HG03045 (cell line): ENCODE measurements around the gene MRPS17.
"Not testable (repeated sequence)": the region's sequence is repeated elsewhere in the genome, so short reads cannot be mapped to it uniquely, and the experiment has no call there.

ENCODE experiments used
- ATAC-seq: cut with Tn5 transposase; IDR thresholded peaks from one replicate; pipeline ENCODE4 v1.9.1; 2021; ENCODE audit warnings: mild to moderate bottlenecking, moderate library complexity; ENCODE audit not compliant: unreplicated experiment

MRPS17 gene

DNA sequence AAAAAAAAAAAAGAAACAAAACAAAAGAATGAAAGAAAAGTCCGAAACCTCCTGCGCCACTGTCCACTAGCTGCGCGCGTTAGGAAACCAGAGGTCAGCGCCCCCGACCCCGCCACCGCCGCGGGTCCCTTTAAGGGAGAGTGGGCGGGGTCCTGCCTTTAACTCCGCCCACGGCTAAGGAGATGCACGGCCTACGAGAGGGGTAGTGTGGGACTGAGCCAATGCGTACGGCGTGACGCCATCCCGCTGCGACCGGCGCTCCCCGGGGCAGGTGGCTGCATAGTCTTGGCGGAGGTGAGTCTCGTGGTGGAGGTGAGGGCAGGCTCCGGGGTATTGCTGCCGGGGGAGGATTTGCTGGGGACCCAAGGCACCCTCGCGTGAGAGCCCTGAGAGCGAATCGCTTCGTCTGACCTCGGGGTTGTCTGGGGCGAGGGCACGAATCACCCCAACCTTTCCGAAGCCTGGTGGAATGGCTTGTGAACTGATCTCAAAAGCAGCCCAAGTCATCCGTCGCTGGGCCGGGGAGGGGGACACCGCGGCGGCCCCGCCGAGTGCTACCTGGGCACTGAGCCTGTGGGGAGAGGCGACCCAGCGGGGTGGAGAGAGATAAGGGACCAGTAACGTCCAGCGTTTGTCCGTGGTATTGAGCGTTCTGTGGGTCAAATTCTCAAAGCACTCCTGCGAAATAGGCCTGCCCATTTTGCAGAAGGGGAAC, at the start of gene MRPS17:
Gene MRPS17, plus strand, starts transcription at position 241 of the 715 bp plus-strand sequence. CDS start 1,319 bp downstream, outside the sequence.
- ATAC-seq: peak; percentile 100

DNA sequence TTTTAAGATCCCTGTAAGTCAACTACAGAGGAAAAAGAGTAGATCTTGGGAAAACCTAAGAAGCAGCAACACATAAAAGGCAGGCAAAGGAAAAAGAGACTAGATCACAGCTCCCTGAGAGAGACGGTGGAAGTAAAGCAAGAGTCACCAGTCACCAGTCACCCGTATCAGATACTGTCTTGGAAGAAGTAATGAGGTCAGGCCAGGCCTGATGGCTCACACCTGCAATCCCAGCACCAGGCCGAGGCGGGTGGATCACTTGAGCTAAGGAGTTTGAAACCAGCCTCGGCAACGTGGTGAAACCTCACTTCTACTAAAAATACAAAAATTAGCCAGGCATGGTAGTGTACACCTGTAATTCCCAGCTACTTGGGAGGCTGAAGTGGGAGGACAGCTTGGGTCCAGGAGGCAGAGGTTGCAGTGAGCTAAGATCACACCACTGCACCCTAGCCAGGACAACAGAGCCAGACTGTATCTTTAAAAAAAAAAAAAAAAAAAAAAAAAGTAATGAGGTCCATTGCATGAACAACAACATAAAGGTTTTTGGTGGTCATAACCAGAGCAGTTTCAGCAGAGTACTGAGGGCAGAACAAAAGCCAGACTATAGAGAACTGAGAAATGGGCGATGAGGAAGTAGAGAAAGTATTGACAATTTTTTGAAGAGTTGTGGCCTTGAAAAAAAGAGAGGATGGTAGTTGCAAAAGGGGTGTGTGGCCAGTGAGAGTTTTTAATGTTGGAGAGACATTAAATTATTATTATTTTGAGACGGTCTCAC, 47.5 kb upstream of the MRPS17 start:
- peak; percentile 88 for ATAC-seq

DNA sequence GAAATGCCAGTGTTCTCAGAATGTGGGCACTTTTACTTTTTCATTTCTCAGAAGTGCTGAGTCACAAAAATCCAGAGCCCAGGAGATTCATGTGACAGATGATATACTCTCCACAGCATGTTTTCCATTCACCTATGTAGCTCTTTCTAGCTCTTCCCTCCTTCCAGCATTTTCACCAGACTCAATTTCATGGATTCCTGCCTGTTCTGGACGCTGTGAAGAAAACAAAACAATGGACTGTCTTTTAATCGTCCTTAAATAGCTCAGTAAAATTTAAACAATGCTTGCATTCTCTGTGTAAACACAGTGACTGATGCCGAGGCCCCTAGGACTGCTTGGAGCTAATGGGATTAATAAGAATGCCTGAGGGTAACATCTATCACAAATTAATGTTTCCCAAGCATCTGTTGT, 38.9 kb upstream of the MRPS17 start:
- ATAC-seq: no peak

DNA sequence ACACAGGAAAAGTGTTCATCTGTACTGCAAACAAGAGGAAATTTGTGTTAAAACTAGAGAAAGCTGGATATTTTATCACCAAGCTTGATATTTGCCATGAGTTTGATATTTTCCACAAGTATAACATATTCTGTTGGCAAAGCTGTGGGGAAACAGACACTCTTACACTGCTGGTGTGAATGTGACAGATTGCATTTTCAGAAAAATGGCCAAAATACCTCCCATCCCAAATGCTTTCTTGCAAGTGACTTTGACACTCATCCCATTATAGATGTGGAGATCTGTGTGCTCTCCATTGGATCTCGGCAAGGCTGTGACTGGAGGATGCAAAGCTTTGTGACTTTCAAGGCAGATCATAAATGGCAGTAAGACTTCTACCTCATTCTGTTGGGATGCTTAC, 33.9 kb upstream of the MRPS17 start:
- ATAC-seq: no peak

DNA sequence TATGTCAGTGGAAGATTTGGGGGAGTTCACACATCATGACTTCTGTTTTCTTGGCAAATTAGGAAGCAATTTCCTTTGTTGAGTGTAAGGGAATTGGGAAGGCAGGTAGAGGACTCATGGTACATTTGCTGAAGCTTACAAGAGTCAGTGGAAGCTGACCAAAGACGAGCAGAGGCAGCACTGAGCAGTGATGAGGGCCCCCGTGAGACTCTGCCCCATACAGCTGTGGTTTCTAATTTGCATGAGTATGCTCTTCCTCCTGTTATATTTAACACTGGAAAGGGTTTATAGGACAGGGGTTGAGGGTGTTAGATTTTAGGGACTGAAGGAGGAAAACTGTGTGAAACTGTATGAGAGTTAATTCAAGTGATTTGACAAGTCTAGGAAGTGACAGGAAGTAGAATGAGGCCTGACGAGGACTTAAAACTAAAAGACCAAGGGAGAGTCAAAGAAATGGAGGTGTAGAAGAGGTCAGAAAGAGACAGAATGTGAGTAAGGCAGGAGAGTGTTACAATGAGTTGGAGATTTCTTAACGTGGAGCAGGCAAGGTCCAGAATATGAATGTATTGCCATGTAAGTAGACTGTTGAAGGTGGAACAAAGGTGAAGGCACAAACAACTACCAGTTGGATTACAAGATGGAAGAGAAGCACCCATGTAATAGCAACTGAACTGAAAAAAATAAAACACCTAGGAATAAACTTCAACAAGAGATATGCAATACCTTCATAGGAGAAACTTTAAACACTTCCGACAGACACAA, 23.5 kb upstream of the MRPS17 start:
- ATAC-seq: no peak

DNA sequence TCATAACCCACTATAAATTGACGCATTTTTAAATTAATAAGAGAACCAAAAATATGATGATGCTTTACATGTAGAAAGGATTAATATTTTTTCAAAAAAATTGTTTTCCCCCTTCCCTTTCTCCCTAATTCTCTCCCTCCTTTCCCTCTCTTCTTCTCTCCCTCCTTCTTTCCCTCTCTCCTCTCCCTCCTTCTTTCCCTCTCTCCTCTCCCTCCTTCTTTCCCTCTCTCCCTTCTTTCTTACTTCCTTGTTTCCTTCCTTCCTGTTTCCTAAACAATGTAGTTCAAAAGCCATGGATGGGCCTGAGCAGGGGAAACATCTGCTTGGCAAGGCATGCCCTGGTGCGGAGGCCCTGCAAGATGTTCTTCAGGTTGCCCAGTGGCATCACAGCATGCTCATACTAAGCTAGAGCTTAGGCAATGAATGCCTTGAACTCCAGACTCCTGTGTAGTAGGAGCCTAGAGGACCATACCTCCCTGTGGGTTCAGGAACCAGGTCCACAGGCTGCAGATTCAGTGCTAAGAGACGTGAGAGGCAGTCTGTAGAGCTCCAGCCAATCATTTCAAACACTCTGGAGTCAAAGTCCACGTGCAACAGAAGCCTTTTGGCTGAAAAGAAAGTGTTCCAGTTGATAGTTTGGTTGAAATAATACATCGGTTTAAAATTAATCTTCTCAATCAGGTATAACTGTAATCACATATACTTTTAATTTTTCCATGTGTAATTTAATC, 20.1 kb upstream of the MRPS17 start:
- no peak for ATAC-seq

GRCh38 chr7:55939514-55940123, 12.1 kb upstream of the MRPS17 start:
- no peak for ATAC-seq

DNA sequence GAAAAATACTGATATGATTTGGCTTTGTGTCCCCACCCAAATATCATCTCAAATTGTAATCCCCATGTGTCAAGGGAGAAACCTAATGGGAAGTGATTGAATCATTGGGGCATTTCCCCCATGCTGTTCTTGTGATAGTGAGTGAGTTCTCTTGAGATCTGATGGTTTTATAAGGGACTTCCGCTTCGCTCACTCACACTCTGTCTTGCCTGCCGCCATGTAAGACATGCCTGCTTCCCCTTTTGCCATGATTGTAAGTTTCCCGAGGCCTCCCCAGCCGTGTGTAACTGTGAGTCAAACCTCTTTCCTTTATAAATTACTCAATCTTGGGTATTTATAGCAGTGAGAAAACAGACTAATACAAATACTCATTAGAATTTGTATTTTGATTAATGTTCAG, 5.1 kb upstream of the MRPS17 start:
- no peak for ATAC-seq

GRCh38 chr7:55952352-55952671, 635 bp downstream of the MRPS17 start:
- ATAC-seq: not testable (repeated sequence)

GRCh38 chr7:55953707-55954475, 2.2 kb downstream of the MRPS17 start:
- ATAC-seq: no peak

- no peak for ATAC-seq
Measured at GRCh38 chr7:55957190-55957589, 5.5 kb downstream of the MRPS17 start.

GRCh38 chr7:55962014-55962413, 10.3 kb downstream of the MRPS17 start:
- ATAC-seq: no peak

DNA sequence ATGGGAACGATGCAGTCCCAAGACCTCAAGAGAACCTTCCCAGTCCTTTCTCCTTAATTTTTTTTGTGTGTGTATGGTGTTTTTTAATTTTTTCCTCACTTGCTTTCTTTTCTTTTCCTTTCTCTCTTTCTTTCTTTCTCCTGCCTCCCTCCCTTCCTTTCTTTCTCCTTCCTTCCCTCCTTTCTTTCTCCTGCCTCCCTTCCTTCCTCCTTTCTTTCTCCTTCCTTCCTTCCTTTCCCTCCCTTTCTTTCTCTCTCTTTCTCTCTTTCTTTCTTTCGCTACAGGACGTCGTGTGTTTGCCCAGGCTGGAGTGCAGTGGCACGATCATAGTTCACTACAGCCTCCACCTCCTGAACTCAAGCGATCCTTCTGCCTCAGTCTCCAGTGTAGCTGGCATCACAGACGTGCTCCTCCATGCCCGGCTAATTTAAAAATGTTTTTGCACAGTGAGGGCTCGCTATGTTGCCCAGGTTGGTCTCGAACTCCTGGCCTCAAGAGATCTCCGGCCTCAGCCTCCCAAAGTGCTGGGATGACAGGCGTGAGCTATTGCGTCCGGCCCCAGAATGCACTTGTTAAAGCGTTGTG, 12.0 kb downstream of the MRPS17 start:
- no peak for ATAC-seq

DNA sequence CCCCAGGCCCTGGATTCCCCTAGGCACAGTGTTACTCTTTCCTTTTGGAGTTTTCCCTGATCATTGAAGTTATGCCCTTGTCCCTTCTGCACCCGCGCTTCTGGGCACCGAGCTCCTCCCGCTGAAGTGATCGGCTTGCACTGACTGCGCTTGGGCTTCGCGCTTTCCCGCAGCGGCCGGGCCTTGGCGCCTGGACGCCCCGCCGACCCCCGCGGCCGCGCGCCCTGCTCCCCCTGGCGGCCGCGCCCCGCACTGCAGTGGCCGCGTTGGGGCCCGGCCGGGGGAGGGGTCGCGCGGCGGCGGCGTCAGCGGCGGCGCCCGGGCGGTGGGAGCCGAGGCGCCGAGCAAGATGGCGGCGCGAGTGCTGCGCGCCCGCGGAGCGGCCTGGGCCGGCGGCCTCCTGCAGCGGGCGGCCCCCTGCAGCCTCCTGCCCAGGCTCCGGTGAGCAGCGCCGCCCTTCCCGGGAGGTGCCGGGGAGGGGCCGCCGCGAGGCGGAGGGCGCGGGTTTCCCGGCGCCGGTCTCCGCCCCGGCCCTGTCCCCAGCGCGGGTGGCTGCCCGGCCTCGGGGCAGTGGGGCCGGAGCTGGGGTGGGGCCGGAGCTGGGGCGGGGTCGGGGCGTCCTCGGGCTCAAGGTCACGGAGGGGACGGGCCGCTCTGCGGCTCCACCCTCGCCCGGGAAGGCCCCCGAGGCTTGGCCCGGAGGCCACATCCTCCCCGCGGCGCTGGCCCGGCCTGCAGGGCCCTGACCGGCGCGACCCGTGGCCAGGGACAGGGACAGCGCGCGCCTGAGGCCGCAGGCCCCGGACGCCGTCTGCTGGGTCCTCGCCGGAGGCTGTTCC, 12.8 kb downstream of the MRPS17 start, which contains the start of gene NIPSNAP2:
Gene NIPSNAP2, plus strand, starts transcription at position 325 of the 839 bp plus-strand sequence. Its CDS starts 25 bp downstream, at position 350.
- ATAC-seq: peak; percentile 88

DNA sequence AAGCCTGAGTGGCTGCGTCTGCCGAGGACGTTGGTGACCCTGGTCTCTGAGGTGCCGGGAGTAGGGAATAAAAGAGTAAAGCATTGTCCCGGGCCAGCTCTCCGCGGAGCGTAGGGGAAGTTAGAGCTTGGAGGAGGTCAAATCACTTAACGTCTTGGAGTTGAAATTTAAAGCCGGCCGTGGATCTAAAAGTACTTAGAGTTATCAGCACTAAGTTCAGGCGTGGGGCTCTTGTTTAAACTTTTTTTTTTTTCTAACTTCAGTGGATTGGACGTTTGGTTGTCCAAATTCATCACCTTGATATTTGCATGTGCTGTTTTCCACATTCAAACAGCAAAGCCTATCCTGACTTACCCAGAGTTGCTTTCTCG, 13.4 kb downstream of the MRPS17 start:
- ATAC-seq: no peak

GRCh38 chr7:55965805-55966421, 14.2 kb downstream of the MRPS17 start:
- no peak for ATAC-seq

DNA sequence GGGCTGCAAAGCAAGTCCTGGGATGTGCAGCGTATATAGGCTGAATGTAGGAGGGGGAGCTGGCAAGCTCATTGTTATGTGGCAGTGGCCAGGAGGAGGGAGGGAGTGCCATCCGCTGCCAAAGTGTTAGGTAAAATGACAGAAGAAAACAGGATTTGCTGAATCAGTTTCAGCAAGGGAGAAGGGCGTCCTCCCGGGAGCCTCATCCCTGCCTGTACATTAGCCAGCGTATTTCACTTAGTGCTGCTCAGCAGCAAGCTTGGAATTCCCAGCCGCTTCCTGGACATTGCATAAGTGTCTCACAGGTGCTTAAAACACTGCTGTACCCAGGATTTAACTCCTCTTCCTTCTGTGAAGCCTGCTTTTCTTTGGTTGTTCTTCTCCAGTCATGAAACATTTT, 15.2 kb downstream of the MRPS17 start:
- ATAC-seq: no peak

- no peak for ATAC-seq
Measured at GRCh38 chr7:55969391-55969790, 17.7 kb downstream of the MRPS17 start.
